GM21529 (cell line): ENCODE measurements around the gene KBTBD4.
A peak's percentile ranks its signal among the peaks of the same experiment; 100 is the strongest.

Experiments
- ATAC-seq: cut with Tn5 transposase; IDR thresholded peaks from one replicate; pipeline ENCODE4 v1.9.1; 2021; ENCODE audit not compliant: unreplicated experiment

KBTBD4 gene

GRCh38 chr11:47578524-47579494, at the start of gene KBTBD4, which contains the start of gene NDUFS3:
TSS of gene KBTBD4 (minus strand) at chr11:47578970. CDS start at chr11:47578951, 19 bp downstream.
TSS of gene NDUFS3 (plus strand) at chr11:47579074. CDS start at chr11:47579092, 18 bp downstream.
- peak; percentile 92 for ATAC-seq

- ATAC-seq, result no peak
Measured at GRCh38 chr11:47628026-47628425, 49.3 kb upstream of the KBTBD4 start.

- ATAC-seq, result no peak
Measured at GRCh38 chr11:47626234-47626633, 47.5 kb upstream of the KBTBD4 start.

DNA sequence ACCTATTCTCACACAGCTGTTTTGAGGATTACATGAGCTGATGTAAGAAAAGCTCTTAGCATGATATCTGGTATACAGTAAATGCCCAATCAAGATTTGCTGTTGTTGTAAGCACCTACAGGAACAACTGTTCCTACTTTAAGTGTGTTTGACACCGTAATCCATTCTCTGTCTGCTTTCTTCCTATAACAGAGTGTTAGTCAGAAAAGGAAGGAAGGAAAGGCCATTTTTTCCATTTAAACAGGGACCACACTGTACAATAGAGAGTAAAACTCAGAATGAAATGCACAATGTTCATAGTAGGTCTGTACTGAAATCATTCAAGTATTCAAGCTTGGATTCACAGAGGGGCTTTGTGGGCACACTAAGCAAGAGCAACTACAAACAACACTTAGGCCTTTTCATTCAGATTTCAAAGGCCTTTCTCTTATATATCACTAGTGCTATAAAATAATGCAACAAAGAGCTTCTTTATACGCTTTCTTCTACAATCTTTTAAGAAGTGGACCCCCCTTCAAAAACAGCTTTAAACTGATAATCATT, 42.1 kb upstream of the KBTBD4 start:
- no peak for ATAC-seq

DNA sequence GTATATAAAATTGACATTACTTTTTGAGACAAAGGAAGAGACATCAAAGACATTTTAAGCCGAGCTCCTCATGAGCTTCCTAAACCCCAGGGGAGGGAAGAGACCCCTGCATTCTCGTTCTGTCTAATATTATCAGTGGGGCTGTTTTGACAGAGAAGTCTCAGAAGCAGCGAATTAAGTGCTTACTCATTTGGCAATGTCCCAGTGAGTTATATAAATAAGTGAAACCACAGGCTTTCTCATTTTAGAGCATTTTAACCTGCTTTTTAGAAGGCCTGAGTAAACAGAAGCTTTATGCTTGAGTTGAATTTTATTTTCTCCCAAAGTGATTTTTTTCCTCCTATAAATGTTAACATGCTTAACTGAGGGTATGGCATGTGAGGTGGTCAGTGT, 38.6 kb upstream of the KBTBD4 start:
- no peak for ATAC-seq

GRCh38 chr11:47616726-47617416, 38.1 kb upstream of the KBTBD4 start:
- ATAC-seq, result peak; percentile 56

DNA sequence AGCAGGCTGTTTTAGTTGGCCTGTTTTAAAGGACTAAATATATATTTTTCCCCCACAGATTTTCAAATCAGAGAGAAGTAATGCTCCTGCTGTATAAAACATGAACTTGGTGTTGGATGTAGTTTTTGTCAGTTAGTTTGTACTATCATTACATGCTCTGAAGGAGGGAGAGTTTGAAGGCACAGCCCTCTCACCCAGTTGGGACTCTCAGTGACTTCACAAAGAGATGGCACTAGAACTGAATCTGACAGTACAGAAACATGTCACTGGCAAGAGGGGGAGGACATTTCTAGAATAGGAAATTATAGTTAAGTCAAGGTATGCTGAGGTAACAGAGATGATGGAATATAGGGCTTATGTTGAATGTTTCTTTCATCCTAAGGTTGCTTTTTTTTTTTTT, 36.5 kb upstream of the KBTBD4 start:
- ATAC-seq, result no peak

DNA sequence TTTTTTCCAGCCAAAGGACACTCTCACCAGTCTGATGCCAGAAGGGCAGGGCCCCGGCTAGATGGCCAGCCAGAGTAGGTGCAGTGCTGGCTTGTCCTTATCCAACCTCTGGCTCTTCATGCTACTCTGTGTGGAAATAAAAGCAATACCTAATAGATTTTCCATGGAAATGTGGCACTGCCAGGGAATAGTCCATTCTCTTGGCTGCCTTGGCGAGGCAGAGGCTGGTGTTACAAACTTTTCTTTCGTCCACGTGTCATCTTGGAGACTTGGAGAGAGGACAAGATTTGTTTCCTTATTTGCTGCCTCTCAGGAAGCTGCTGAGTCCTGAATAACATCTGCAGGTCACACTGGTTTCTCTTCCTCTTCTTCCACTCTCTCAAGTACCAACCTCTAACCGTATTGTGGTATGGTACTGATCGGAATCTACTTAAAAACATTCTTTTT, 32.6 kb upstream of the KBTBD4 start:
- ATAC-seq, result peak; percentile 92

GRCh38 chr11:47609675-47610074, 30.9 kb upstream of the KBTBD4 start:
- no peak for ATAC-seq

DNA sequence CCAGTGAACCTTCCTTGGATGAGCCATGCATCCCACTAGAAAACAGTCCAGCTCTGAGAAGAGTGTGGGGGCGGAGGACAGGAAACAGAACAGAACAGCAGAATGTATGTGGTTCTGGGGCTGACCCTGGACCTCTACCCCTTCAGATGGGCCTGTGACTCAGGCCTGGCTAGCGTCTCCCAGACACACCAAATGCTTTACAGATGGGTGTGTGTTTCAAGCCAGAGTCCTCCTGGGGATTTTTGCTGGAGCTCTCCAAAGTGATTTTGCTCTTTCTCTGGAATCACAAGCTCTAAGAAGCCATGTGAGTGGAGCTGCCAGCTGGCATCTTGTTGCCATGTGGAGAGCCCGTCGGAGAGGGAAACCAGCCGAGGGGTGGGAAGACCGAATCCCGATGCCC, 28.6 kb upstream of the KBTBD4 start:
- no peak for ATAC-seq

GRCh38 chr11:47606731-47607130, 28.0 kb upstream of the KBTBD4 start:
- ATAC-seq, result no peak

- no peak for ATAC-seq
Measured at GRCh38 chr11:47605921-47606320, 27.2 kb upstream of the KBTBD4 start.

- ATAC-seq, result no peak
Measured at GRCh38 chr11:47603295-47603694, 24.5 kb upstream of the KBTBD4 start.

DNA sequence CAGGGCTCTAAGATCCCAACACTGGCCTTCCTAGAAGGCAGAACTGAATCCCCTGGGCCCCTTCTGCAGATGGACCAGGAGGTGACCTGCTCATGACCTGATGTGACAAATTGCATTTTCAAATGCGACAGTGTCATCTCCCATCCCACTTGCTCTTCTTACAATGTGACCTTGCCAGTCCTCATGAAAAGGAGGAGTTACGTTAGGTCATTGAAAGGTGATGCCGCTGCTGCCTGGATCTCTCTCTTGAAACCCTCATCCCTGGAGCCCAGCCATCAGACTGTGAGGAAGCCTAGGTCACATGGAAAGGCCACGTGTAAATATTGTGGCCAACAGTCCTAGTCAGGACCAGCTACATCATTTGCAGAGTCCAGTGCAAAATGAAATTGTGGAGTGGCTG, 21.1 kb upstream of the KBTBD4 start:
- ATAC-seq, result no peak

DNA sequence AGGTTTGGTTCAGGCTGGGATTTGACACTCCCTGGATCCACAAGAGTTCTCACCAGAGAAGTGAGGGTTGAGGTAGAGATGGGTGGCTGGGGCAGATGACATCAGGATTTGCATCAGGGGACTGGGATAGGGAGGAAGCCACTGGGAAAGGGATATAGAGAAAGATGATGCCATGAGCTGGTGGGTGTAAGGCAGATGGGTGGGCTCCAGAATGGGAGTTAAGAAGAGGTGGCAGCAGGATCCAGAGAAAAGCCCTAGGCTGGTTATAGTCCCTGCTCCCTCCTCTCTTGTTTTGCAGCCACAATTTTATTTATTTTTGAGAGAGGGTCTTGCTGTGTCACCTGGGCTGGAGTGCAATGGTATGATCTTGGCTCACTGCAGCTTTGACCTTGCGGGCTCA, 17.2 kb upstream of the KBTBD4 start:
- ATAC-seq, result no peak

GRCh38 chr11:47595029-47595428, 16.3 kb upstream of the KBTBD4 start:
- ATAC-seq, result no peak

GRCh38 chr11:47593934-47594855, 15.4 kb upstream of the KBTBD4 start, which contains the start of gene C1QTNF4:
TSS of gene C1QTNF4 (minus strand) at chr11:47594411. CDS start at chr11:47590810, 3,601 bp downstream.
- no peak for ATAC-seq

DNA sequence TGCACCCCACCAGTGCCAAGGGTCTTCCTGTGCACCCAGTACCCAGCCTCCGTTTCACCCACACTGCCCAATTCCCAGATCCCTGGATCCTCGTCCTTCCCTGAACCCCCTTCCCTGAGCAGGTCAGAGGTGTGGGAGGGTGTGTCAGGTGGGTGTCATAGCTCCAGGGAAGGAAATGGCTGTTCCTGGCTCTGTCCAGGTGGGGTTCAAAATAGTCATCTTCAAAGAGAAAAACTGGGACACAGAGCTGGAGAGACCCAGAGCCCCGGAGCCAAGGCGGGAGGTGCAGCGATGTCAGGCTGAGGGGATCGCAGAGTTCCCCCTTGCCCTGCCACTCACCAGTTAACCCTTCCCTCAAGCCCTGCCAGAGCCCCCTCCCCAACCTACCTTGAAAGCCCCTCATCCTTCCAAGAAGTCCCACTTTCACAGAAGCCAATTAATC, 14.7 kb upstream of the KBTBD4 start:
- no peak for ATAC-seq

DNA sequence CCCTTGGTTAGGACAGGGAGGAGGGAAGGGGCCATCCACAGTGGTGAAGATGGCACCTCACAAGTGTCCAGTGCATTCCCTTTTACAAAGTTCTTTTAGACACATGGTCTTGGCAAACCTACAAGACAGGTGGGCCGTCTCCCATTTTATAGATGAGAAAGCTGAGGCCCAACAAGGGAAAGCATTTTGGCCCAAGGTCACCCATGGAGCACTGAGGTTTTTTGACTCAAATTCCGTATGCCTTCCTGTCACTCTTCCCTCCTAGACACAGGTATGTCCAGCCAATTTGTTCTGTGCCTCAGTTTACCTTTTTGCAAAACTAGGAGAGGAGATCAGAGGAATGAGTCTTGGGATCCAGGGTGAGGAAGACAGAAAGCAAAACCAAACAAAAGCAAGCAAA, 14.2 kb upstream of the KBTBD4 start:
- ATAC-seq, result no peak

GRCh38 chr11:47592251-47592650, 13.5 kb upstream of the KBTBD4 start:
- no peak for ATAC-seq
